PC-3 (cell line): Measurements from ENCODE around the gene PMEPA1. TPM values are rescaled to one million over a fixed set of nuclear protein-coding genes. Genes with fewer than 3 reads are reported as not detected.

Source experiments
- ATAC-seq: fragments of 200-7000 bp; cut with Tn5 transposase; 2 replicates; pipeline ENCODE4 v1.9.1; 2020; ENCODE audit warnings: mild to moderate bottlenecking, moderate library complexity
- BruUV-seq: library from RNA; stranded (reverse); fragments of 400-500 nt; replicated peaks from 2 replicates; lab custom pipeline; 2021; lab: Mats Ljungman, UMichigan
- CTCF ChIA-PET: fragments of 300-600 bp; sonication (Branson Sonifier 250); formaldehyde crosslinking; loops from one replicate; lab custom pipeline; 2022; ENCODE audit warnings: antibody characterized with exemption; lab: Charles Lee
- POLR2A ChIA-PET: fragments of 300-600 bp; sonication (Branson Sonifier 250); formaldehyde crosslinking; loops from one replicate; lab custom pipeline; 2022; ENCODE audit warnings: antibody characterized with exemption; ENCODE audit not compliant: unreplicated experiment; lab: Charles Lee
- DNase-seq: peaks from one replicate; pipeline ENCODE4 v3.0.0-alpha.2; 2015
- H2AFZ ChIP-seq: fragments of 300-600 bp; sonication (generic); 2 replicates; pipeline ENCODE4 v1.6.0; 2016; ENCODE audit warnings: antibody characterized with exemption, low read length
- H3F3A ChIP-seq: fragments of 300-600 bp; sonication (generic); one replicate; pipeline ENCODE4 v1.6.0; 2017; ENCODE audit warnings: antibody characterized with exemption, low read length, control low read depth, mild to moderate bottlenecking; ENCODE audit not compliant: unreplicated experiment
- H3K27ac ChIP-seq: fragments of 300-600 bp; sonication (generic); 2 replicates; pipeline ENCODE4 v1.5.1; 2016; ENCODE audit warnings: mild to moderate bottlenecking, low read length
- H3K27me3 ChIP-seq: fragments of 300-600 bp; sonication (generic); 2 replicates; pipeline ENCODE4 v1.6.1; 2016; ENCODE audit warnings: low read length, mixed read lengths
- H3K36me3 ChIP-seq: fragments of 300-600 bp; sonication (generic); 2 replicates; pipeline ENCODE4 v1.6.1; 2016; ENCODE audit warnings: low read depth, mixed run types, low read length, mixed read lengths
- H3K4me1 ChIP-seq: fragments of 300-600 bp; sonication (generic); 2 replicates; pipeline ENCODE4 v1.5.1; 2016; ENCODE audit warnings: low read length; ENCODE audit not compliant: insufficient read depth
- H3K4me2 ChIP-seq: fragments of 300-600 bp; sonication (generic); 2 replicates; pipeline ENCODE4 v1.6.0; 2016; ENCODE audit warnings: low read length
- H3K4me3 ChIP-seq: fragments of 300-600 bp; sonication (generic); 2 replicates; pipeline ENCODE4 v1.5.1; 2016; ENCODE audit warnings: mild to moderate bottlenecking, low read length, mixed read lengths
- H3K79me2 ChIP-seq: fragments of 300-600 bp; sonication (generic); 2 replicates; pipeline ENCODE4 v1.6.1; 2017; ENCODE audit warnings: low read length, mixed read lengths
- H3K9ac ChIP-seq: fragments of 300-600 bp; sonication (generic); 2 replicates; pipeline ENCODE4 v1.6.0; 2016; ENCODE audit warnings: mild to moderate bottlenecking, low read length
- H3K9me2 ChIP-seq: fragments of 300-600 bp; sonication (generic); replicated peaks from 2 replicates; pipeline ENCODE4 v1.6.1; 2016; ENCODE audit warnings: mixed run types, low read length, mixed read lengths
- H3K9me3 ChIP-seq: fragments of 300-600 bp; sonication (generic); 2 replicates; pipeline ENCODE4 v1.6.1; 2016; ENCODE audit warnings: low read length, mixed read lengths
- H4K20me1 ChIP-seq: fragments of 300-600 bp; sonication (generic); 2 replicates; pipeline ENCODE4 v1.6.1; 2016; ENCODE audit warnings: low read length, mixed read lengths
- CTCF ChIP-seq: fragments of 300-600 bp; sonication (generic); conservative IDR thresholded peaks from 2 replicates; pipeline ENCODE4 v1.5.1; 2017; ENCODE audit warnings: antibody characterized with exemption, low read depth, mild to moderate bottlenecking, low read length
- EZH2 ChIP-seq: fragments of 300-600 bp; sonication (generic); IDR thresholded peaks from one replicate; pipeline ENCODE4 v1.6.1; 2017; ENCODE audit warnings: antibody characterized with exemption, mild to moderate bottlenecking, low read length; ENCODE audit not compliant: unreplicated experiment
- EZH2phosphoT487 ChIP-seq: fragments of 300-600 bp; sonication (generic); IDR thresholded peaks from 2 replicates; pipeline ENCODE4 v1.6.1; 2018; ENCODE audit warnings: mild to moderate bottlenecking, antibody characterized with exemption, low read length, borderline replicate concordance
- intact Hi-C: fragments of 100-400 bp; cut with micrococcal nuclease; formaldehyde crosslinking; loops from 2 replicates; pipeline ENCODE4 v1.9.0; 2023
- total RNA-seq: library from RNA; depleted of rRNA; stranded (reverse); fragments of >200 nt; gene quantifications from 2 replicates; pipeline ENCODE4 v1.2.3, GENCODE V29; 2014

Gene PMEPA1
- total RNA-seq, 1 experiment from 2014 or later: 21.9 TPM

- no peak for TF ChIP-seq EZH2phosphoT487
- TF ChIP-seq CTCF: no peak
- TF ChIP-seq EZH2: no peak
- Histone ChIP-seq H3K9ac (no peak overlapping the region), H3K4me2 (no peak overlapping the region), H3K4me3 (no peak overlapping the region), H3K36me3 (peaks cover 5% of the 10 kb centered on the region; the same call in 1 of the 2 replicates), H3K4me1 (peaks cover 10% of the 10 kb centered on the region), H3F3A (no peaks in the 10 kb centered on the region), H3K79me2 (peaks cover 98% of the 10 kb centered on the region), H3K27ac (no peak overlapping the region), H3K27me3 (no peaks in the 10 kb centered on the region), H2AFZ (no peak overlapping the region), H3K9me2 (no peaks in the 10 kb centered on the region), H4K20me1 (peaks cover 33% of the 10 kb centered on the region; the same call in 1 of the 2 replicates), H3K9me3 (no peaks in the 10 kb centered on the region)
- ChIA-PET CTCF (interaction anchor here (0.6 kb wide), 1 partner anchor 72 kb away, joined by 8 read pairs; no protein-coding TSS in a partner anchor), POLR2A (no interaction called here)
- no TSS peak for BruUV-seq
- DNase-seq (no peak), ATAC-seq (no peak)
- intact Hi-C loops: no loop called here
Measured at GRCh38 chr20:57666834-57667157, 43.0 kb downstream of the PMEPA1 start.

DNA sequence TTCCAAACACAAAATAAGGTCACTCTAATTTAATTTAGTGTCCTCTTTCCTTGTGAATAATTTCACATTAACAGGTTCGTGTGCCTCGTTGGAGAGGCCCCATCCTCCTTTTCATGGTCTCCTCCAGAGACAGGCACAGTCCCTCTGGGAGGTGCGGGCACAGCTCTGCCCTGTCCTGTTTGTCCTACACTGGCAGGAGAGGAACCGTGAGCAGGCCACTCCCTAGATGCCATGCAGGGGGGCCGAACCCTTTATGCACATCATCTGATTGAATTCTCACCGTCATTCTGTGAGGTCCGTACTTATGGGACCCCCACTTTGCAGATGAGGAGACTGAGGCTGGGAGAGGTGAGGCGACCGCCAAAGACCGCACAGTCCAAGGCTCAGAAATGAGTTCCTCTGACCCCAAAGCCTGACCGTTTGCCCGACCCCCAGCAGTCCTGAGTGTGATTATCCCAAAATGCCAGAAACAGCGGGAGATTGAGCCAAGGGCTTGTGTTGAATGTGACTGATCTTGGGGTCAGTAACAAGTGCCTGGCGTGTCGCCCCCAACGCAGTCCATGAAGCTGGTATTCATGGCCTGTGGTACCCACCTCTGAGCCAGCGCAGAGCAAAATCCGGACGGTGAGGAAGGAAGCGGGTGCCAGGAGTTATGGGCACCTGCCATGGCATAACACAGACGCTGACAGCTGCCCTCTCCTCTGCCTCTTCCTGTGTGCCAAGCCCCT is 43.5 kb downstream of the PMEPA1 start:
- no peak overlapping the region for H2AFZ ChIP-seq
- ChIA-PET CTCF (interaction anchor here (0.6 kb wide), 1 partner anchor 72 kb away, joined by 8 read pairs; no protein-coding TSS in a partner anchor), POLR2A (no interaction called here)
- DNase-seq (no peak), ATAC-seq (no peak)
- intact Hi-C loops: no loop called here
- H3K36me3 ChIP-seq: peaks cover 5% of the 10 kb centered on the region; the same call in 1 of the 2 replicates
- H3K9me3 ChIP-seq: no peaks in the 10 kb centered on the region
- H3K79me2 ChIP-seq: peaks cover 98% of the 10 kb centered on the region
- no peak overlapping the region for H3K4me2 ChIP-seq
- no peak overlapping the region for H3K4me3 ChIP-seq
- H3K9ac ChIP-seq: no peak overlapping the region
- no TSS peak for BruUV-seq
- no peaks in the 10 kb centered on the region for H3K9me2 ChIP-seq
- H3F3A ChIP-seq: no peaks in the 10 kb centered on the region
- H3K4me1 ChIP-seq: peaks cover 10% of the 10 kb centered on the region
- TF ChIP-seq EZH2 (no peak), EZH2phosphoT487 (no peak), CTCF (no peak)
- H3K27ac ChIP-seq: no peak overlapping the region
- peaks cover 29% of the 10 kb centered on the region; the same call in 1 of the 2 replicates for H4K20me1 ChIP-seq
- no peaks in the 10 kb centered on the region for H3K27me3 ChIP-seq

DNA sequence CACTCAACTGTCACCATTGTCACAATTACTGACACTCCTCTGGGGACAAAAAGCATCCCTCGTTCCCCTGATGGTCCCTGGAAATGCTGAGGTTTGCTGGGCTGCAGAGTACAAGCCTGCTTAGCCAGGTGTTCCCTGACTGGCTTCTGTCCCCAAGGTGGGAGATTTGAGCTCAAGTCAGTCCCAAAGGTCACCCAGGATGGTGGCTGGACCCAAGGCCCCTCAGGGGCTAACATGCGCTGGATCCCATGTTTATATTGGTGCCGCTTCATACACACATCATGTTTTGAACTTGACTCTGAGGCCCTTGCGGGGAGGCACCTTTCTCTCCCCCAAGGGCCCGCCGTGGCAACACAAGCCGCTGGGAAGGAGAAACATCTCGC is 44.2 kb downstream of the PMEPA1 start:
- H2AFZ ChIP-seq: no peak overlapping the region
- DNase-seq (no peak), ATAC-seq (no peak)
- no peak overlapping the region for H3K4me3 ChIP-seq
- ChIA-PET CTCF (no interaction called here), POLR2A (no interaction called here)
- TF ChIP-seq EZH2 (no peak), EZH2phosphoT487 (no peak), CTCF (no peak)
- H4K20me1 ChIP-seq: peaks cover 23% of the 10 kb centered on the region; the same call in 1 of the 2 replicates
- H3K4me2 ChIP-seq: no peak overlapping the region
- H3K9ac ChIP-seq: no peak overlapping the region
- H3K27ac ChIP-seq: no peak overlapping the region
- H3K9me2 ChIP-seq: no peaks in the 10 kb centered on the region
- no peaks in the 10 kb centered on the region for H3K9me3 ChIP-seq
- no TSS peak for BruUV-seq
- peaks cover 2% of the 10 kb centered on the region; the same call in 1 of the 2 replicates for H3K36me3 ChIP-seq
- H3F3A ChIP-seq: no peaks in the 10 kb centered on the region
- H3K79me2 ChIP-seq: peaks cover 98% of the 10 kb centered on the region
- H3K4me1 ChIP-seq: peaks cover 3% of the 10 kb centered on the region
- H3K27me3 ChIP-seq: no peaks in the 10 kb centered on the region
- intact Hi-C loops: no loop called here
